ENCODE data around the gene TNRC18. TPM values are rescaled to one million over a fixed set of nuclear protein-coding genes. Genes with fewer than 3 reads are reported as not detected.

The TNRC18 gene
- total RNA-seq, 1 experiment from 2014 or later: 91.7 TPM

GRCh38 chr7:5436003-5436678, 12.5 kb upstream of the TNRC18 start:
- ChIA-PET POLR2A (ENCODE audit: low non-redundant PET) (no interaction called here), CTCF (interaction anchor here (0.8 kb wide), 1 partner anchor 233 kb away, joined by 3 read pairs; no protein-coding TSS in a partner anchor)
- no peak overlapping the region for H3K4me3 ChIP-seq (ENCODE audit: low read depth, low read length, poor library complexity, severe bottlenecking)
- no peaks in the 10 kb centered on the region for H3K36me3 ChIP-seq (ENCODE audit: insufficient read depth, low read length, poor library complexity, severe bottlenecking)
- TF ChIP-seq EZH2 (IDR thresholded peaks at IDR 0.05; ENCODE audit: borderline replicate concordance, low read depth, low read length, poor library complexity, severe bottlenecking): no peak
- TF ChIP-seq, protein P1, sequence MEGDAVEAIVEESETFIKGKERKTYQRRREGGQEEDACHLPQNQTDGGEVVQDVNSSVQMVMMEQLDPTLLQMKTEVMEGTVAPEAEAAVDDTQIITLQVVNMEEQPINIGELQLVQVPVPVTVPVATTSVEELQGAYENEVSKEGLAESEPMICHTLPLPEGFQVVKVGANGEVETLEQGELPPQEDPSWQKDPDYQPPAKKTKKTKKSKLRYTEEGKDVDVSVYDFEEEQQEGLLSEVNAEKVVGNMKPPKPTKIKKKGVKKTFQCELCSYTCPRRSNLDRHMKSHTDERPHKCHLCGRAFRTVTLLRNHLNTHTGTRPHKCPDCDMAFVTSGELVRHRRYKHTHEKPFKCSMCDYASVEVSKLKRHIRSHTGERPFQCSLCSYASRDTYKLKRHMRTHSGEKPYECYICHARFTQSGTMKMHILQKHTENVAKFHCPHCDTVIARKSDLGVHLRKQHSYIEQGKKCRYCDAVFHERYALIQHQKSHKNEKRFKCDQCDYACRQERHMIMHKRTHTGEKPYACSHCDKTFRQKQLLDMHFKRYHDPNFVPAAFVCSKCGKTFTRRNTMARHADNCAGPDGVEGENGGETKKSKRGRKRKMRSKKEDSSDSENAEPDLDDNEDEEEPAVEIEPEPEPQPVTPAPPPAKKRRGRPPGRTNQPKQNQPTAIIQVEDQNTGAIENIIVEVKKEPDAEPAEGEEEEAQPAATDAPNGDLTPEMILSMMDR (conservative IDR thresholded peaks at IDR 0.05; ENCODE audit: low read depth, low read length): no peak
- H3K9me3 ChIP-seq (ENCODE audit: low read depth, low read length, poor library complexity, severe bottlenecking): no peaks in the 10 kb centered on the region
- DNase-seq (ENCODE audit: low spot score): no peak
- H3K27me3 ChIP-seq (replicated peaks; ENCODE audit: insufficient read depth, low read depth, low read length, poor library complexity): no peaks in the 10 kb centered on the region
- intact Hi-C loops (cut with micrococcal nuclease; ENCODE audit: unreplicated experiment): no loop called here
- H3K4me1 ChIP-seq (ENCODE audit: insufficient read depth, low read length, poor library complexity, severe bottlenecking): no peaks in the 10 kb centered on the region
- BruUV-seq (replicated peaks): no TSS peak
- no peak overlapping the region for H3K27ac ChIP-seq (ENCODE audit: low read depth, low read length, poor library complexity, severe bottlenecking)

DNA sequence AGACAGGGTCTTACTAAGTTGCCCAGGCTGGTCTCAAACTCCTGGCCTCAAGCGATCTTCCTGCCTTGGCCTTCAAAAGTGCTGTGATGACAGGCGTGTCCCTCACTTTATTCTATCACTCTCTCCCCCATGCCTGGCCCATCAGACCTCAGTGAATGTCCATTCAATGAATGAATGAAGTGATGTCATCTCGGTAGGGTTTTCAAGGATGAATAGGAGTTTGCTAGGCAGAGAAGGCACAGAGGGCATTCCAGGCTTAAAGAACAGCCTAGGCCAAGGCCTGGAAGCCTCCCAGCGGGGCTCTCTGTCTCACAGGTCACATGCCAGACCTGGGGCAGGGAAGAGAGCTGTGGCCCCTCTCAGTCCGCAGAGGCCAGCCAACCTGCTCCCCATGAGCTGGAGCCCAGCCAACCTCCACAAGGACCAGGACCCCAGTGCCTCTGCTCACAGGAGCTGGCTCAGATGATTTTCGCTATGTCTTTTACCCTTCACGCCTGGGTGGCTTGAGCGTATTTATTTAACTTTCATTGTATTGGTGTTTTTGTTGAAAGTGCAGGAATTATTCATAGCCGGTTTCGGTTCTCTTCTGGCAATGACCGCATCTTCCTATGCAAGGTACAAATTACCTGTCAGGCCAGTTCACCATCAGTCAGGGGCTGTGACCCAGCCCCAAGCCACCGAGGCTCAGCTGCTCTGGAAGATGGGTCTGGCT, 11.8 kb upstream of the TNRC18 start:
- peaks cover 3% of the 10 kb centered on the region for H3K4me1 ChIP-seq (ENCODE audit: insufficient read depth, low read length, poor library complexity, severe bottlenecking)
- no peak for TF ChIP-seq EZH2 (IDR thresholded peaks at IDR 0.05; ENCODE audit: borderline replicate concordance, low read depth, low read length, poor library complexity, severe bottlenecking)
- TF ChIP-seq, protein P1 (conservative IDR thresholded peaks at IDR 0.05; ENCODE audit: low read depth, low read length): no peak
- DNase-seq (ENCODE audit: low spot score): no peak
- intact Hi-C loops (cut with micrococcal nuclease; ENCODE audit: unreplicated experiment): no loop called here
- H3K9me3 ChIP-seq (ENCODE audit: low read depth, low read length, poor library complexity, severe bottlenecking): no peaks in the 10 kb centered on the region
- ChIA-PET POLR2A (ENCODE audit: low non-redundant PET) (no interaction called here), CTCF (no interaction called here)
- H3K36me3 ChIP-seq (ENCODE audit: insufficient read depth, low read length, poor library complexity, severe bottlenecking): no peaks in the 10 kb centered on the region
- no peaks in the 10 kb centered on the region for H3K27me3 ChIP-seq (replicated peaks; ENCODE audit: insufficient read depth, low read depth, low read length, poor library complexity)
- no peak overlapping the region for H3K4me3 ChIP-seq (ENCODE audit: low read depth, low read length, poor library complexity, severe bottlenecking)
- no peak overlapping the region for H3K27ac ChIP-seq (ENCODE audit: low read depth, low read length, poor library complexity, severe bottlenecking)
- BruUV-seq (replicated peaks): no TSS peak

DNA sequence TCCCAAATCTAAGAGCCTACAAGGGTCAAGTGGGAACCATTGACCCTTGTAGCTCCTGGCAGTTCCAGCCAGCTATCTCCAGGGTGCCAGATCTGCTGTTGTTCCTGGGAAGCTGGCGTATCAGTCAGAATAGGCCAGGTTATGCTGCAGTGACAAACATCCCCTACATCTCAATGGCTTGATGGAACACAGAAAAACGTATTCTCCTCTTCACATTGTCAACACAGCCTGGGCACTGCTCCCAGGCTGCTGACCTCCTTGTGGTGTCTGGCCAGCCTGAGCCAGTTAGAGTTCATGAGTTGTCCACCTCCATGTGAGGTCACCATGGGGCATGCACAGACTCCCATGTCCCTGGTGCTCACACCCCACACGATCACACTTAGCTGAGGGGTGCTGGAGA, 9.5 kb upstream of the TNRC18 start:
- intact Hi-C loops (cut with micrococcal nuclease; ENCODE audit: unreplicated experiment): no loop called here
- no TSS peak for BruUV-seq (replicated peaks)

More for the DNA sequence above, 9.5 kb upstream of the TNRC18 start:
- Histone ChIP-seq H3K27ac (ENCODE audit: low read depth, low read length, poor library complexity, severe bottlenecking) (no peak overlapping the region), H3K36me3 (ENCODE audit: insufficient read depth, low read length, poor library complexity, severe bottlenecking) (no peaks in the 10 kb centered on the region), H3K4me3 (ENCODE audit: low read depth, low read length, poor library complexity, severe bottlenecking) (no peak overlapping the region), H3K9me3 (ENCODE audit: low read depth, low read length, poor library complexity, severe bottlenecking) (no peaks in the 10 kb centered on the region), H3K27me3 (replicated peaks; ENCODE audit: insufficient read depth, low read depth, low read length, poor library complexity) (no peaks in the 10 kb centered on the region), H3K4me1 (ENCODE audit: insufficient read depth, low read length, poor library complexity, severe bottlenecking) (peaks cover 25% of the 10 kb centered on the region)
- ChIA-PET POLR2A (ENCODE audit: low non-redundant PET) (no interaction called here), CTCF (interaction anchor here (0.8 kb wide), 1 partner anchor 10 kb away, joined by 5 read pairs; no protein-coding TSS in a partner anchor)
- DNase-seq (ENCODE audit: low spot score): no peak
- TF ChIP-seq, protein P1 (conservative IDR thresholded peaks at IDR 0.05; ENCODE audit: low read depth, low read length): no peak
- TF ChIP-seq EZH2 (IDR thresholded peaks at IDR 0.05; ENCODE audit: borderline replicate concordance, low read depth, low read length, poor library complexity, severe bottlenecking): no peak
